Stimulated activated CD8-positive, alpha-beta memory T cell treated with anti-CD3 and anti-CD28 coated beads, Interleukin-4, amount 100 ng/mL, for 48 hours (primary cell): ENCODE data around the gene LRPAP1.

Experiments
- DNase-seq: peaks from one replicate; pipeline ENCODE4 v3.0.0-alpha.2; 2020

LRPAP1 gene

GRCh38 chr4:3499710-3500109 is 32.5 kb downstream of the LRPAP1 start:
- DNase-seq, result no peak

DNA sequence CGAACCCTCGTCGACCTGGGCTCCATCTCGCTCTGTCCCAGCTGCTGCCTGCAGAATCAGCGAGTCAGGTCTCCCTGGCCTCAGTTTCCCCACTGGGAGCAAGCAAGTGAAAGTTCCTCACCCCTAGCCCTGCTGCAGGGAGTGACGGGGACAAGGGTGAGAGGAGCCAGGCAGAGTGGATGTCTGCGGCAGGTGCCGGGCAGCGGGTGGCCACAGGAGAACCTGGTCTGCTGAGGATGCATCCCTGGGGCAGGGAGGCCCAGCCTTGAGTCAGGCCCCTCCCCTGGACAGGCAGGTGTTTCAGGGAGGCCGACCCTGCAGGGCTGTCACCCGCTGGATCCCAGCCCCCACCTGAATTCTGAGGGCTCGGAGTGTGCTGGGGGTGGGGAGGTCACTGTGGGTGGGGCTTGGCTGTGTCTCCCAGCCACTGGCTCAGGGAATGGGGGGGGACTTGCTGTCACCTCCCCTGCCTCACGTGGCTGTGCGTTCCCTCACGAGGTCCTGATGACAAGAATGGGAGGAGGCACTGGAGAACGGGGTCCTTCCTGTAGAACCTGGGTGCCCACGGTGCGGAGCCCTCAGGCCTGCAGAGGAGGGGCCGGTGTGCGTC is 33.2 kb downstream of the LRPAP1 start:
- DNase-seq, result no peak

DNA sequence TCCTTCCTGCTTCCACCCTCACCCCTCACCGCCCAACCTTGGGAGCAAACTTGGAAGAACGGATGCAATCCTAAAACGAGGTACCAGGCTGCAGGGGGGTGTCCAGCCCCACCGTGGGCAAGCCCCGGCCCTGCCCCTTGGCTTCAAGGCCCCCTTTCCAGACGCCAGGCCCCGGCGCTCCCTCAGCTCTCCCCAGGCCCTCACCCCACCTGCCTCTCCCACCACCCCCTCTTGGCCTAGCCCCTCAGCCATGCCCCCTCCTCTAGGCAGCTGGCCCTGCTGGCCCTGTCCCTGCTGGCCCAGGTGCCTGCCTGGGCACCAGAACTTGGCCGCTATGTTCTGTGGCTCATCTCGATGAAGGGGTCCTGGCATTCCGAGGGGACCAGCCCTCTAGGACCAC is 33.8 kb downstream of the LRPAP1 start:
- no peak for DNase-seq

DNA sequence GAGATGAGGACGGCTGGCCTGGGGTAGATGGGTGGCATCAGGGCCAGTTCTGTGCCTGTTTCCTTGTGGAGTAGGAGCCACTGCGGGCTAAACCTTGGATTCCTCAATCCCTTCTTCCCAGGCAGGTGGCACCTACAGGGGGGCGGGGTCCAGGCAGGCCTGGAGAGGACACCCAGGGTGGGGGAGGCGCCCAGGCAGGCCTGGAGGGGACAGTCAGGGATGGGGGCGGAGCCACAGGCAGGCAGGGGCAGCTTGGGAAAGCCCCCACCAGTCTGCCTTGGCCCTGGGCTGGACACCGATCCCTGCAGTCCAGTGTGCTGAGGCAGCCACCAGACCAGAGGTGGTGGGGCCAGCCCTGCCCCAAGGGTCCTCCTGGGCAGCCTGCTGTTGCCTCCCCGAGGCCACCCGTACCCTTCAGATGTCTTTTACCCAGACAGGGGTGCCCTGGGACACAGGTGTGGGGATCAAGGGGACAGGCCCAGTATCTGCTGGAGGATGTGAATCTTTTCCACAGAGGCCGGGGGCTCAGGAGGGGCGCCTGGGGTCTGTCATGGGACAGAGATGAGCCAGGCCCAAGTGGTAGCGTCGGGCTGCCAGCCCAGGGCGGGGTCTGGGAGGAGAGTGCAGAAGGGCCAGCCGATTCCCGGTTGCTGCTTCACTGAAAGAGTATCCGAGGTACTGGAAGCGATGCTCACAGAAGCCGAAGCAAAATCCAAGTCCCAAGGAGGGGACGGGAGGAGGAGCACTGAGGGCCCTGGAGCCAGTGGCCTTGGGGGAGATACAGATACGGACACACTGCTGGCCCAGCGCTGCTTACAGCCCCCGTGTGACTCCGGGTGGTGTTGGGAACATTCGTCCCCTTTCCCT is 34.5 kb downstream of the LRPAP1 start:
- no peak for DNase-seq

DNA sequence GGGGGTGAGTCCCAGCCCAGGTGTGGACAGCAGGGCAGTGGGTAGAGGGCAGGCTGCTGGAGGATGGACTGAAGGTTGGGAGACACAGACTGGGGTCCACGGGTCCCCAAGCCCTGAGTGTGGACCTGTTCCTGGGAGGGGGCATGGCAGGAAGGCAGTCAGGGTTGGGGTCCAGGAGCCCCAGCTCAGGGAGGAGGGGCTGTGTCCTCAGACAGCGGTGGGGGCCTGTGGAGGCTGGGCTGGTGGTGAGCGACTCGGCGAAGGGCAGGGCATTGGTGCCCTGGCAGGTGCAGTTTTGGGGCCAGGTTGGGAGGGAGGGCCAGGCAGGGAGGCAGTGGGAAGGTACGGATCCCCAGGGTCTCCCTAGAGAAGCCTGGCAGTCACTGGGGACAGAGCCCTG is 35.1 kb downstream of the LRPAP1 start:
- no peak for DNase-seq

DNA sequence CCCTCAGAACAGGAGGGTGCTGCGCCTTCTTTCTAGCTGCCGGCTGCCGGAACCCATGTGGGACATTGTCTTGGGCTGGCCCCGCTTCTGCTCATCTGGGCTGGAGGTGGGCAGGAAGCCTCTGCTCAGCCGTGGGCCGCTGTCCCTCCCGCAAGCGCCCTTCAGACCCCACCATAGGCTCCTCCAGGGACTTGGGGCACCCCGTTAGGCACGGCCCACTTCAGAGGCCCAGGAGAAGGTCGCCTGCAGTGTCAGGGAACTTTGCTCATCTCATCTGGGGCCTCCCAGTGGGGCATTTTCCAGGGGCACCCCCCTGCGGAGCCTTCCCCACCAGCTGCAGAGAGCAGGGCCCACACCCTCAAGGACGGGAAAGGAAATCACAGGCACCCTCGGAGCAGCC is 36.2 kb downstream of the LRPAP1 start:
- no peak for DNase-seq

DNA sequence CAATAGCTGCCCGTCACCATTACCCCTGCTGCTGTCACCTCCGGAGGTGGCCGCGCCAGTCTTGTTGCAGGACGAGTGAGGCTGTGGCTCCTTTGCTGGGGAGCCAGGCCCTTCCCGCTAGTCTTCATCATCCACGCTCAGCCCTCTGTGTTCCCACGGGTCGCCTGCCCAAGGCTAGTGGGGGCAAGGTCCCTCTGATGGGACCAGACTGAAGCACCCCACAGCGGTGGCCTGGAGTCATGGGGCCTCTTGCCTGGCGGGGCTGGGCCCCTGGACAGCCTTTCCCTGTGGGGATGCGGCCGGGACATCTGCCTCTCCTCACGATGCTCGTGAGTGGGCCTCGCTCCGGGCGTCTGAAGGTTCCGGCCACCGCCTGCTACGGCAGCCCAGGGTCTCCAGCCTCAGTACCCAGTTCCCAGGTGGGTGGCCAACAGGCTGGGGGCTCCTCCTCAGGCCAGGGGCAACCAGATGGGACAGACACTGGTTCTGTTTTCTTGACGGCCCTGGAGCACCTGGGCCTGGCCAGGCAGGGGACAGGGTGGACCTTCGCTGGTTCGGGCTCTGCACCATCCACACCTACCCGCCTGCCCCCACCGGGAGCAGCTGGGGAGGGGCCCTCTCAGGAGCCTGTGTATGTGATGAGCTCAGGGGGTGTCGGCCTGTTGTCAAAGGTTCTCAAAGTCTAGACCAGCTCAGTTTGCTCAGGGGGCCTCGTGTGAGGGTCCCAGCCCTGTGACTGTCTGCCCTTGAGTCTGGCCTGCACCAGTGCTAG is 36.8 kb downstream of the LRPAP1 start:
- no peak for DNase-seq

- DNase-seq, result no peak
Measured at GRCh38 chr4:3494462-3494871, 37.8 kb downstream of the LRPAP1 start.

DNA sequence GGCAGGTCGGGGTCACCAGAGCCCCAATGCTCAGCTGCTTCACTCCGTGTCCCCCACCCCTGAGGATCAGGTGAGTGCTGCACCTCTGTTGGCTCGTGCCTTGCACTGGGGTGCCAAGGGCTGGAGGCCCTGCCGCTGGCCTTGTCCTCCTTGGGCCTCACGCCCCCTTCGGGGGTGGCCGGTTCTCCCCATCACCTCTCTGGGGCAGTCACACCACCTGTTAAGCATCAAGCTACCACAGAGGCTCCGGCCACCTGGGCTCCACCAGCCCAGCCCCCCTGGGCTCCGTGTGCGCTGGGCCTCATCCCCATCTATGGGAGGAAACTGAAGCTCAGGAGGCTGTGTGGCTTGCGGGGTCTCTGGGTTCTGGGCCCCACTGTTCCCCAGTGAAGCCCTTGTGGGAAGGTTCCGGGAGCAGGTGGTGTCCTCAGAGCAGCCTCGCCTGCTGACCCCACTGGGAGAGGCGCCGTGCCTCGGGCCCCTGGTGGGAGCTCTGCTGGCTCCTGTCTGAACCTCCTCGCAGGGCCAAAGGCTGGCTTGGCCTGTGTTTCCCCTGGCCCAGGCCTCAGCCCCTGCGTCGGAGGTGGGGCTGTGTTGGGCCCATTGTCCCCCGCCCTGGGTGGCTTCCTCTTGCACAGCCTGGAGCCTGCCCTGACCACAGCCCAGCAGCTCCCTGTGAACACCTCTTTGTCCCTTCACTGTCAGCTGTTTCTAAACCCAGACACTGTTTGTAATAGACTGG is 38.3 kb downstream of the LRPAP1 start:
- no peak for DNase-seq

DNA sequence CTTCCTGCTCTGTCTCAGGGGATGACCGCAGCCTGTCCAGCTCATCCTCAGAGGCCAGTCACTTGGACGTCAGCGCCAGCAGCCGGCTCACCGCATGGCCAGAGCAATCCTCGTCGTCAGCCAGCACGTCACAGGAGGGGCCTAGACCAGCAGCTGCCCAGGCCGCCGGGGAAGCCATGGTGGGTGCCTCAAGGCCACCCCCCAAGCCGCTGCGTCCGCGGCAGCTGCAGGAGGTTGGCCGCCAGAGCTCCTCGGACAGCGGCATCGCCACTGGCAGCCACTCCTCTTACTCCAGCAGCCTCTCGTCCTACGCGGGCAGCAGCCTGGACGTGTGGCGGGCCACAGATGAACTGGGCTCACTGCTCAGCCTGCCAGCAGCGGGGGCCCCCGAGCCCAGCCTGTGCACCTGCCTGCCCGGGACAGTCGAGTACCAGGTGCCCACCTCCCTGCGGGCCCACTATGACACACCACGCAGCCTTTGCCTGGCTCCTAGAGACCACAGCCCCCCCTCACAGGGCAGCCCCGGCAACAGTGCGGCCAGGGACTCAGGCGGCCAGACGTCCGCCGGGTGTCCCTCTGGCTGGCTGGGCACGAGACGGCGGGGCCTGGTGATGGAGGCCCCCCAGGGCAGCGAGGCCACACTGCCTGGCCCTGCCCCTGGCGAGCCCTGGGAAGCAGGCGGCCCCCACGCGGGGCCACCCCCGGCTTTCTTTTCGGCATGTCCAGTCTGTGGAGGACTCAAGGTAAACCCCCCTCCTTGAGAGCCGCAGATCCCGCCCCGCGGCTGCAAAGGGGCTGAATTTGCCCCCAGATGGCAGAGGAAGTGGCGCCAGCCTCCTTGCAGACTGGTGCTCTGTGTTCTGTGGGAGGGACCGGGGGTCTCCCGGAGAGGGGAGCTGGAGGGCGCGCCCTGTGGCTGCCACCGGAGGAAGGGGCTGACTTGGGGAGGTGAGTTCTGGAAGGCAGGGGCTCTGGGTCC is 39.2 kb downstream of the LRPAP1 start:
- DNase-seq, result no peak

DNA sequence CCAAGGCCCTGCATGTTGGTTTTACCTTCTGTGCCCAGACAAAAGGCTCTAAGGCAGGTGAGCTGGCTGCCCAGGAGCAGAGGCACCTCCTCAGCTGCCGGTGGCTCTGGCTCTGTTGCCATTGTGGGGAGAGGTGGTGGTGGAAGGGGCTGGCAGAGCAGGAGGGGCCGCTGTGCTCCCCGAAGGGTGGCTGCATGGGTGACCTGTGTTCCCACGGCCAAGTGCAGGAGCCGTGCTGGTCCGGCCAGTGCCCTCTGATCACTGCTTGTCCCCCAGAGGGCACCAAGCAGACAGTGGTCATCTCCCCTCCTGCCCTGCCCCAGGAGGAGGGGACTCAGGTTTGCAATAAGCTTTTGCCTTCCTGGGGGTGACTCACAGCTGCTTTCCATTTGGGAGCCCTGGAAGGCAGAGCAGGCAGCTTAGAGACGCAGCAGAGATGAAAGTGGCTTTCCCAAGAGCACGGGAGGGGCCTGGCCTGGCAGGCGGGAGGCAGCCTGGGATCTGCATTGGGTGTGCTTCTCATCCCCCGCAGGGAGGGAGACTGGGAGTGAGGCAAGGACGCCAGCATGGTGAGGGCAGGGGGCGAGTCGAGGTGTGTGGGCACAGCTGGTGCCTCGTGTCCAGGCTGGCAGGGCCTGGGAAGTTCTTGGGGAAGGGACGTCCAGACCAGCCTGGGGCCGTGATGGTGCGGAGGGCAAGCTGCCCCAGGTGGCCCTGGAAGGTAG is 40.4 kb downstream of the LRPAP1 start:
- DNase-seq, result no peak

- no peak for DNase-seq
Measured at GRCh38 chr4:3489451-3489962, 42.7 kb downstream of the LRPAP1 start.

GRCh38 chr4:3488820-3489219 is 43.4 kb downstream of the LRPAP1 start:
- DNase-seq, result no peak

GRCh38 chr4:3487861-3488260 is 44.4 kb downstream of the LRPAP1 start:
- no peak for DNase-seq

DNA sequence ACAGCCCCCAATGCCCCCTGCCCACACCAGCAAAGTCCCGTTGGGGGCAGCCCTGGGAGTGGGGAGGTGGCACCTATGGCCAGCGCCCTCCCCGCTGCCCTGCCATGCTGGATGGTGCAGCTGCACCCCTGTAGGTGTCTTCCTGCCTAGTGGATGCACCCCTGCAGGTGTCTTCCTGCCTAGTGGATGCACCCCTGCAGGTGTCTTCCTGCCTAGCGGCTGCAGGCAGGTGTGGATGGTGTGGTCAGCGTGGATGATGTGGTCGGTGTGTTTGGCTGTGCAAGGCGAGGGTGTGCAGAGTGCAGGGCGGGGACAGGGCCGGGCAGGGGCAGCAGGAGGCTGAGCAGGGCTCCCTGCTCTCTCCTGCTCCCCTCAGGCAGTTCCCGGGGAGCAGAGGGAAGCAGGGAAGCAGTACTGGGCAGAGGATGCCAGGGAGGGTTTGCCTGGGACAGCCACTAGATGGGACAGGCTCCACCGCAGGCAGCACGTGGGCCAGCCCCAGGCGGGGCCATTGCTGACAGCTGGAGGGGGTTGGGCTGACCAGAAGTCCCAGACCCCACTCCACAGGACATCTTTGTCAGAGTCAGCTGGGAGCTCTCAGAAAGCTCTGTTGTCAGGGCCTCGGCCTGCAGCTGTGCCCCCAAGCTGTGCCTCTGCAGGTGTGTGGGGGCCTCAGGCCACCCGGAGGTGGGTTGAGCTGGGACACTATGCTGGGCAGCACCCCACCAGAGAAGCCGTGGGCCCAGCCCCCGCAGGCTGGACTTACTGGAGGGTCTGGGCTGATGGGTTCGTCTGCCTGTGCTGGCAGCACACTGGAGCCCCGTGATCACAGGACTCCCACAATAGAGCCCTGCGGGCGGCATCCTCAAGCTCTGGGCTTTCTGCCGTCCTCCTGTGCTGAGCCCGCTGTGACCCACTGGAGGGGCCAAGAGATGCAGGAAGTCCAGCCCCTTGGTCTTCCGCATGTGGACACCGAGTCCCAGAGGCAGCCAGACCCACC is 45.4 kb downstream of the LRPAP1 start:
- DNase-seq, result no peak

- DNase-seq, result no peak
Measured at GRCh38 chr4:3485886-3486540, 46.2 kb downstream of the LRPAP1 start.

GRCh38 chr4:3485011-3485791 is 47.0 kb downstream of the LRPAP1 start:
- DNase-seq, result no peak
